Ovary (tissue), 9 donors: ENCODE data around the gene UHRF1. TPM values are rescaled to one million over a fixed set of nuclear protein-coding genes. Genes with fewer than 3 reads are reported as not detected.

ENCODE experiments used
- DNase-seq, 5 donors: peaks; one replicate each; pipeline ENCODE4 v3.0.0-alpha.2; 2019 to 2020
- H3K27ac ChIP-seq, 2 donors: fragments of 200-600 bp; one replicate each; pipeline versions ENCODE4 v1.5.1 to v1.8.0; 2019 to 2022
- H3K27me3 ChIP-seq: fragments of 200-600 bp; one replicate; pipeline ENCODE4 v1.8.0; 2022
- H3K36me3 ChIP-seq: fragments of 200-600 bp; sonication (generic); one replicate; pipeline ENCODE4 v1.5.1; 2019
- H3K4me1 ChIP-seq: one replicate; pipeline ENCODE4 v1.8.1; 2013; ENCODE audit warnings: mild to moderate bottlenecking, moderate library complexity; ENCODE audit not compliant: insufficient read depth
- H3K4me3 ChIP-seq: fragments of 200-600 bp; sonication (generic); one replicate; pipeline ENCODE4 v1.5.1; 2017
- H3K9me3 ChIP-seq, 2 donors: fragments of 200-600 bp in 1 of 2; sonication (generic) in 1 of 2; one replicate each; pipeline versions ENCODE4 v1.5.1 to v1.8.1; 2013 to 2019; ENCODE audit warnings: mild to moderate bottlenecking in 1 of 2, moderate library complexity in 1 of 2
- EP300 ChIP-seq: sonication (generic); formaldehyde crosslinking; IDR thresholded peaks from one replicate; pipeline ENCODE4 v1.6.1; 2017; ENCODE audit warnings: antibody characterized with exemption
- POLR2A ChIP-seq: fragments of 450-650 bp; IDR thresholded peaks from one replicate; pipeline ENCODE4 v1.6.1; 2017; ENCODE audit warnings: antibody characterized with exemption, mild to moderate bottlenecking, moderate library complexity
- WGBS, 3 donors: extraction: QIAGEN DNeasy Blood & Tissue Kit in 1 of 3; methylation state at CpG; one replicate each; pipeline versions ENCODE4 v1.1.5 to v1.1.7; 2013 to 2017; 5-methylcytosine and 5-hydroxymethylcytosine counted together
- intact Hi-C, 4 donors: fragments of 100-400 bp; cut with DNase I; formaldehyde crosslinking; loops; one replicate each; pipeline versions ENCODE4 v1.11.0 to v1.15.1; 2022 to 2023
- polyA plus RNA-seq, 2 donors: library from polyadenylated mRNA; stranded (reverse); fragments of 200-250 nt in 1 of 2; fragments of 350-450 nt in 1 of 2; fragmentation: Illumina TruSeq in 1 of 2; extraction: RNeasy Lipid Tissue Mini Kit (QIAGEN cat#74804) in 1 of 2; gene quantifications; one replicate each; pipeline ENCODE4 v1.2.3, GENCODE V29; 2013 to 2014
- total RNA-seq, 7 donors: library from RNA; depleted of rRNA in 2 of 7; stranded (reverse); fragments of >200 nt in 2 of 7; fragmentation: NEBNext Ultra II Directional in 3 of 7; extraction: Animal tissue kit (Norgen Biotek cat#: 25700) in 3 of 7; gene quantifications; one replicate each; pipeline versions ENCODE4 v1.1.0 to v1.2.4, GENCODE V29; 2016 to 2023
- TF ChIP-seq, protein P1 (sequence below), 3 donors: fragments of 450-650 bp in 2 of 3; fragments of 200-600 bp in 1 of 3; IDR thresholded peaks; one replicate each; pipeline versions ENCODE4 v1.5.1 to v1.8.0; 2016 to 2022; ENCODE audit warnings: antibody characterized with exemption in 3 of 3, mild to moderate bottlenecking in 1 of 3
- donor health status: DM: no; HTN: no; CAD: no; lungs with moderate emphysema.
- donor health status: DM: no; HTN: no; CAD: no.
- donor health status: Bipolar disorder and iron deficiency.
- donor health status: DM: yes; HTN: yes; CAD: no.
- donor health status: DM: no; HTN: no; CAD: no.
- donor health status: DM: yes; HTN: yes; CAD: no.

Gene UHRF1
- total and polyA plus RNA-seq, 9 donors, result 0.18 to 4.0 (median 0.50) TPM

DNA sequence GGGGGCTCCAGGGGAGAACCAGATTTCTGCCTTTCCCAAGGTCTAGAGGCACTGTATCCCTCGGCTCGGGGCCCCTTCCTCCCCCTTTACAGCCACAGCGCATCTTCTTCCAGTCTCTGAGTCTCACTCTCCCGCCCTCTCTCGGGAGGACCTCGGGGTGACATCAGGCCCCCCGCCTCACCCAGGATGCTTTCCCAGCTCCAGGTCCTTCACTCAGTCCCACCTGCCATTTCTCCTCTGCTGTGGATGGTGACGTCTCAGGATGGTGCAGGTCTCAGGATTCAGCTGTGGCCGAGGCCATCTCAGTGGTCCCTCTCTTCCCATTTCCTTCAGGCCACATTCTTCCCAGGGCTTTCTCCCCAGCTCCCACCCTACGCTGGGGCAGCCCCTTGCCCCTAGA lies 46.0 kb downstream of the UHRF1 start:
- no peak overlapping the region for H3K27ac ChIP-seq
- no peak for DNase-seq
- H3K9me3 ChIP-seq, result no peaks in the 10 kb centered on the region
- H3K4me1 ChIP-seq, result no peaks in the 10 kb centered on the region
- intact Hi-C loops, result no loop called here
- H3K4me3 ChIP-seq, result no peak overlapping the region
- H3K36me3 ChIP-seq, result no peaks in the 10 kb centered on the region
- H3K27me3 ChIP-seq, result no peaks in the 10 kb centered on the region
- 93 to 94% (median 94%) methylated on average over 10 of the region's 10 CpGs for WGBS, 3 donors
- TF ChIP-seq, protein P1, sequence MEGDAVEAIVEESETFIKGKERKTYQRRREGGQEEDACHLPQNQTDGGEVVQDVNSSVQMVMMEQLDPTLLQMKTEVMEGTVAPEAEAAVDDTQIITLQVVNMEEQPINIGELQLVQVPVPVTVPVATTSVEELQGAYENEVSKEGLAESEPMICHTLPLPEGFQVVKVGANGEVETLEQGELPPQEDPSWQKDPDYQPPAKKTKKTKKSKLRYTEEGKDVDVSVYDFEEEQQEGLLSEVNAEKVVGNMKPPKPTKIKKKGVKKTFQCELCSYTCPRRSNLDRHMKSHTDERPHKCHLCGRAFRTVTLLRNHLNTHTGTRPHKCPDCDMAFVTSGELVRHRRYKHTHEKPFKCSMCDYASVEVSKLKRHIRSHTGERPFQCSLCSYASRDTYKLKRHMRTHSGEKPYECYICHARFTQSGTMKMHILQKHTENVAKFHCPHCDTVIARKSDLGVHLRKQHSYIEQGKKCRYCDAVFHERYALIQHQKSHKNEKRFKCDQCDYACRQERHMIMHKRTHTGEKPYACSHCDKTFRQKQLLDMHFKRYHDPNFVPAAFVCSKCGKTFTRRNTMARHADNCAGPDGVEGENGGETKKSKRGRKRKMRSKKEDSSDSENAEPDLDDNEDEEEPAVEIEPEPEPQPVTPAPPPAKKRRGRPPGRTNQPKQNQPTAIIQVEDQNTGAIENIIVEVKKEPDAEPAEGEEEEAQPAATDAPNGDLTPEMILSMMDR (IDR thresholded peaks at IDR 0.05), result no peak
- TF ChIP-seq EP300, result no peak
- TF ChIP-seq POLR2A, result no peak

GRCh38 chr19:4957981-4958380 lies 48.7 kb downstream of the UHRF1 start:
- WGBS, 3 donors, result 83 to 94% (median 84%) methylated on average over 8 of the region's 8 CpGs

DNA sequence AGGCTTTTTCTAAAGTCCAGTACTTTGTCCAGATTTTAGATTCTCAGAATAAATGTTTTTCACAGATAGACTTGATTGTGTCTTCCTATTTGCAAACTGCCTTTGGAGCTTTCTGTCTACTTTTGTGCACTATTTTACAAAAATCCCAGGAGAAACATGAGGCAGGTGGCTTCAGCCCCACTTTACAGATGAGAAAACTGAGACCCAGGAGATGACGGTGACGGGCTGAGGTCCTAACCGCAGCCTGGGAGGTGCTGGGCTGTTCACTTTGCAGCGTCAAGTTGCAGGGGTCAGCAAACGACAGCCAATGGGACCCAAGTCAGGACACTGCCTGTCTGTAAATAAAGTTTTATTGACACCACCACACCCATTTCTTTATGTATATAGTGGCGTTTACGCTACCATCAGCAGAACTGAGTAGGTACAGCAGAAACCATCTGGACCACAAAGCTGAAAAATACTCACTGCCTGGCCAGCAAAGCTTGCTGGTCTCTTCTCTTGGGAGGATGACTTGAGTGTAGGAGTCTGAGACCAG lies 52.9 kb downstream of the UHRF1 start:
- Histone ChIP-seq H3K9me3 (no peaks in the 10 kb centered on the region), H3K4me3 (no peak overlapping the region), H3K36me3 (no peaks in the 10 kb centered on the region), H3K4me1 (no peaks in the 10 kb centered on the region), H3K27me3 (no peaks in the 10 kb centered on the region), H3K27ac (no peak overlapping the region)
- 95 to 97% (median 96%) methylated on average over 7 of the region's 7 CpGs for WGBS, 3 donors
- intact Hi-C loops, result no loop called here
- TF ChIP-seq, protein P1 (IDR thresholded peaks at IDR 0.05), result no peak
- TF ChIP-seq POLR2A (no peak), EP300 (no peak)
- DNase-seq, result no peak

More at GRCh38 chr19:4957981-4958380, 48.7 kb downstream of the UHRF1 start:
- H3K4me1 ChIP-seq, result no peaks in the 10 kb centered on the region
- no peak overlapping the region for H3K4me3 ChIP-seq
- H3K27me3 ChIP-seq, result no peaks in the 10 kb centered on the region
- no peaks in the 10 kb centered on the region for H3K9me3 ChIP-seq
- TF ChIP-seq EP300 (no peak), POLR2A (no peak)
- TF ChIP-seq, protein P1 (IDR thresholded peaks at IDR 0.05), result no peak
- no peaks in the 10 kb centered on the region for H3K36me3 ChIP-seq
- H3K27ac ChIP-seq, result no peak overlapping the region
- DNase-seq, result no peak
- intact Hi-C loops, result no loop called here

DNA sequence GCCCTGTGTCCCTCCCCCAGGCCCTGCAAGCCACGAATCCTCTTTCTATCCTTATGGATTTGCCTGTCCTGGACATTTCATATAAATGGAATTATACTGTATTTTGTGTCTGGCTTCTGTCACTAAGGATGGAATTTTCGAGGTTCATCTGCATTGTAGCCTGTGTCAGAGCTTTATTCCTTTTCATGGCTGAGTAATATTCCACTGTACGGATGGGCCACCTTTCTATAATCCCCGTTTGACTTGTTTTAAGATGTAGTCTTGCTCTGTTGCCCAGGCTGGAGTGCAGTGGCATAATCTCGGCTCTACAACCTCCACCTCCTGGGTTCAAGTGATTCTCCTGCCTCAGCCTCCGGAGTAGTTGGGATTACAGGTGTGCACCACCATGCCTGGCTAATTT lies 55.8 kb downstream of the UHRF1 start:
- TF ChIP-seq POLR2A (no peak), EP300 (no peak)
- TF ChIP-seq, protein P1 (IDR thresholded peaks at IDR 0.05), result no peak
- intact Hi-C loops, result loop anchor here in 1 of 4 donors (5.0 kb wide), 1 partner anchor 38 kb away; no protein-coding TSS in a partner anchor
- Histone ChIP-seq H3K27me3 (no peaks in the 10 kb centered on the region), H3K27ac (no peak overlapping the region), H3K9me3 (no peaks in the 10 kb centered on the region), H3K4me3 (no peak overlapping the region), H3K4me1 (peaks cover 3% of the 10 kb centered on the region), H3K36me3 (no peaks in the 10 kb centered on the region)
- WGBS, 3 donors, result 93 to 96% (median 95%) methylated on average over 6 of the region's 6 CpGs
- no peak for DNase-seq
